Erythroblast (primary cell): Measurements from ENCODE around the gene SLC2A13.

Experiments
- DNase-seq, 2 experiments: peaks; one replicate each; lab custom pipeline; 2025; lab: John Stamatoyannopoulos, UW
- GATA1 ChIP-seq: IDR thresholded peaks from 2 replicates; pipeline ENCODE4 v1.6.1; 2011; ENCODE audit warnings: low read depth, mild to moderate bottlenecking, control low read depth, low read length, moderate library complexity
- POLR2A ChIP-seq: IDR thresholded peaks from 2 replicates; pipeline ENCODE4 v1.6.1; 2011; ENCODE audit warnings: mild to moderate bottlenecking, low read length

The SLC2A13 gene

DNA sequence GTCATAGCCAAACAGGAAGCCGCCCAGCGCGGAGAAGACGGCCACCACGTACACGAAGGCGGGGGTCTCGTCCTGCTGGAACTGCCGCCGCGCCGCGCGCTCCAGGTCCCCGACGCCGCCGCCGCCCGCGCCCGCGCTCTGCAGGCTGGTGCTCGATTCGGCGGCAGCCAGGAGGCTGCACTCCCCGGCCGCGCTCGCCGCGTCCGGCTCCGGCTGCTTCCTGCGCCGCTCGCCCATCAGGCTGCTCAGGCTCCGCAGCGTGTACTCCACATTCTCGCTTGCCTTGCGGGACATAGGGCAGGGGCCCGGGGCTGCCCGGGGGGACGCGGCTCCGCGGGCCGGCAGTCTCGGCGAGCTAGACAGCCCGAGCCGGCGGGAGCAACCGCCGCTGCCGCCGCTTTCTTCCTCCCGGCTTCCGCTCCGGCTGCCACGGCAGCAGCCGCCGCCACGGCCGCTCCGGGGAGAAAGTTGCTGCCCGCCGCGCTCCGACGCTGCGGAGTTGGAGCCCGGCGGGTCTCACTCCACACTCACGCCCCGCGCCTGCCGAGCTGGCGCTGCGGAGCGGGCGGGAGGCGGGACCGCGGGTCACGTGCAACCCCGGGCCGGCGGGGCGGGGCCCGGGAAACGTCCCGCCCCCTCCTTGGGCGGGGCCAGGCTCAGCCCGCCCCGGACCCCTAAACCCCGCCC is at the start of gene SLC2A13:
Gene SLC2A13 (minus strand): TSS at position 567 of the 687 bp plus-strand sequence. CDS start 273 bp downstream, at position 294.
- TF ChIP-seq GATA1, result no peak
- TF ChIP-seq POLR2A, result peak; percentile 54
- DNase-seq, result peak; percentile 89 to 94

GRCh38 chr12:40154381-40154780 is 48.5 kb upstream of the SLC2A13 start:
- TF ChIP-seq GATA1 (no peak), POLR2A (no peak)
- no peak for DNase-seq

- no peak for DNase-seq
- TF ChIP-seq GATA1 (no peak), POLR2A (no peak)
Measured at GRCh38 chr12:40153432-40153831, 47.6 kb upstream of the SLC2A13 start.

DNA sequence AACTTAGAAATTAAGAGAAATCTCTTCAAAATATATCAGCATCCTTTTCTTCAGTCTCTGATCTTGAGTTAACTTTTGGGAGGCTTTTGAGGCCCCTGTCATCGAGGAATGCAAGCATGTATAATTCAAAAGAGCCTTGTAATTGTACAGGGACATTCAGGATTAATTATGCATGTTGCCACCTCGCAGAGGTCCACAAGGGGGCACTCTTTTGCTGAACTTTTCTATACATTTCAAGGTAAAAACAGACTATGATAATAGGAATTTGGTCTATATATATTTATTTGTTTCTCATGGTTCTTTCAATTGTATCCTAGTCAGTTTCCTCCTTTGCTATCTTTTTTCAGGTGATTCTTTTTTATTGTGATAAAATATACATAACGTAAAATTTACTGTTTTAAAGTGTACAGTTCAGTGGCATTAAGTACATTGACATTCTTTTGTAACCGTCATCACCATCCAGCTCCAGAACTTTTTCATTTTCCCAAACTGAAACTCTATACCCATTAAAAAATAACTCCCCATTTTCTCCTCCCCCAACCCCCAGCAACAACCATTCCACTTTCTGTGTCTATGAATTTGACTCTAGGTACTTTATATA is 47.0 kb upstream of the SLC2A13 start:
- peak; percentile 33 to 61 for DNase-seq

GRCh38 chr12:40149673-40150260 is 43.9 kb upstream of the SLC2A13 start:
- TF ChIP-seq POLR2A (no peak), GATA1 (no peak)
- no peak for DNase-seq

More for the DNA sequence above, 47.0 kb upstream of the SLC2A13 start:
- no peak for TF ChIP-seq GATA1
- no peak for TF ChIP-seq POLR2A

DNA sequence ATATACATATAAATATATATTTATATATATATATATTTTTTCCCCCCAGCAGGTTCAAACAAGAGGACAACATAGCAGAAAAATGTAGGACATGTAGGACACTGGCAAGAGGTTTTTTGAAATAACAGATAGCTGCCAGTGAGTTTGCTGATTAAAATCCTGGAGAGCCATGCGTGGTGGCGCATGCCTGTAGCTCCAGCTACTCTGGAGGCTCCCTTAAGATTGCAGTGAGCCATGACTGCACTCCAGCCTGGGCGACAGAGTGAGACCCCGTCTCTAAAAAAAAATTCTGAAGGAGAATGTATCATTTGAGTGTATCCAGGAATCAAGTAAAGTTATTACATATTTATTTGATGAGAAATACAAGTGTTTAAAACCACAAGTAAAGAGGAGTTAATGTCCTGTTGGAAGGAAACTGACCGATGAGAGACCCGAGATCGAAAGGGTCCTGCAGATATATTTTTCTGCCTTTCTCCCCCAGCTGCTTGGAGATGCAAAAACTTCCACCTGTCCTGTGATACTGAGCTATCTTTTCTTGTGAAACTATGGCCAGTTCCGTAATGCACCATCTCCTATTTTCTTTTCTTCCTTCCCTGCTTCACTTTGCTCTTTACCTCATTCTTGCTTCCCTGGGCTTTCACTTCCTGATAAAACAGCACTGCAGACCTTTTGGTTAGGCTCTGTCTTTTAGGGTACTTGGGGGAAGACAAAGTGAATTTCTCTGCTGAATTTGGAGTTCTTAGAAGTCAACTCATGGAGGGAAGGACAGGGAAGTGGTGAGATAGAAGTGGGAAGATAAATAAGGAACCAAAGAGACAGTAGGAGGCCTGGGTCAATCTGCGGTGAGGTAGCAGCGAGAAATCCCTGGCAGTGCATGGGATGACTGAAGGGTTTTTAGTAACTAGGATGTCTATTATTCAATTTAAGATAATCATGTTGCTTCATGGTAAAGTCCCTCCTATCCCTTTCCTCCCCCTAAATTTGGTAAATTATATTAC is 41.2 kb upstream of the SLC2A13 start:
- TF ChIP-seq GATA1 (no peak), POLR2A (no peak)
- DNase-seq, result peak; percentile 5 to 16

DNA sequence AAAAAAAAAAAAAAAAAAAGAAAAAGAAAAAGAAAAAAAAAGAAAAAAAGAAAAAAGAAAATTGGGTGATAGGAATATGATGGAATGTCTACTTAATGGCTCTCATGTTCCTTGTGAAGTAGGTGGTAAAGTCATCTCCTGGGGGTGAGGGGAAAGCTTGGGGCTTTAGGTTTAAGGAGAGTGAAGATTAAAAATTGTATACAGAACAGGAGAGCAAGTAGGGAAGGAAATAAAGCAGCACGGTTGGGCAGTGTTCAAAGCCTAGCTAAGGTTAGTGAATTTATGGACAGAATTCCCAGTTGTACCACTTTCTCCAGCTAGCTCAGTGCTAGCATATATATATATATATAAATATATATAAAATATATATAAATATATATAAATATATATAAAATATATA is 40.0 kb upstream of the SLC2A13 start:
- TF ChIP-seq POLR2A (no peak), GATA1 (no peak)
- DNase-seq, result peak; percentile 5 to 21

DNA sequence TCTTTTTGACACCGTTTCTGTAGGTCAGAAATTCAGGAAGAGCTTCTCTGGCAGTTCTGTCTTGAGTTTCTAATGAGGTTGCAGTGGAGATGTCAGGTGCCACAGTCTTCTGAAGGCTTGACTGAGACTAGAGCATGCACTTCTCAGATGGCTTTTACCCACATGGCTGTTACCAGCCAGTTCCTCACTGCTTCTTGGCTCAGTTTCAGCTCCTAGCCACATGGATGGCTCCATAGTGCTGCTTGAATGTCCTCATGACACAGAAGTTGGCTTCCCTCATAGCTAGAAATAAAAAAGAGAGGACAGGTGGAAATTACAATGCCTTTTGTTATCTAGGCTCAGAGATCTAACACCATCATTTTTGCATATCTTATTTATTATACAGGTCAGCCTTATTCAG is 38.1 kb upstream of the SLC2A13 start:
- DNase-seq, result no peak
- TF ChIP-seq GATA1 (no peak), POLR2A (no peak)

DNA sequence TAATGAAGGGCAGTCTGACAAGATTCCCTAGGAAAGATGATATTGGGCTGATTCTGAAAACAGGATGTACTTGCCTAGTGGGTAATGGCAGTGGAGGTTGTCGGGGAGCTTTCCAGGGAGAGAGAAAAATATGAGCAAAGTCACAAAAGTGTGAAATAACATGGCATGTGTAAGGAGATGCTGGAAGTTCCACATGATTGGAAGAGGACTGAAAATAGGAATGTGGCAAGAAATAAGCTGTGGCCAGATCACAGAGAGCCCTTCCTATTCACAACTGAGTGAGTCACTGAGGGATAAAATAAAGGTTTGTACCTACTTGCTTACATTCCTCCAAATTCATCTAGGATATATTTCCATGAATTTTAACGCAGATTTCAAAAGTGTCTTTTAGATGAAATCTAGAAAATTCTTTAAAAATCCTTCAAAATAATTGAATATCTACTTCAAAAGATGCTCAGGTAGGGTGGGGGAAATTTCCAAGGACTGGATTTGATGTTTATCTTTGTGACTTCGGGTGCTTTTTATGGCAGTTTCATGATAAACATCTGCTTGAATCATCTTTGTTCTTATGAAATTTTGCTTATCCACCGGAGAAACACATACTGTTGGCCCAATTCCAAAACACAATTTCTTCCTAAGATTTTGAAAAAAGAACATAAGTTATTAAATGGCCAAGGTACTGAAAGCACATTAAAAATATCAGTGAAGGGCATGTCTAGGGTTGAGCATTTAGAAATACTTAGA is 36.3 kb upstream of the SLC2A13 start:
- no peak for DNase-seq
- TF ChIP-seq POLR2A (no peak), GATA1 (no peak)

- TF ChIP-seq POLR2A, result no peak
- TF ChIP-seq GATA1, result no peak
Measured at GRCh38 chr12:40138526-40138925, 32.6 kb upstream of the SLC2A13 start.

GRCh38 chr12:40137252-40137651 is 31.4 kb upstream of the SLC2A13 start:
- no peak for TF ChIP-seq GATA1
- no peak for TF ChIP-seq POLR2A
- no peak for DNase-seq

More at GRCh38 chr12:40138526-40138925, 32.6 kb upstream of the SLC2A13 start:
- DNase-seq, result no peak

GRCh38 chr12:40127408-40127807 is 21.5 kb upstream of the SLC2A13 start:
- DNase-seq, result no peak
- TF ChIP-seq POLR2A (no peak), GATA1 (no peak)
